Measurements from ENCODE around the gene NTHL1.

The NTHL1 gene

GRCh38 chr16:2019518-2019920 is 28.1 kb downstream of the NTHL1 start, which contains the start of gene NPW (continued):
- TF ChIP-seq MYNN (tag by site-specific recombination; IDR thresholded peaks at IDR 0.05; ENCODE audit: borderline replicate concordance) (no peak), ZNF19 (tag by site-specific recombination; IDR thresholded peaks at IDR 0.05; ENCODE audit: low read depth) (no peak), OSR2 (tag by site-specific recombination; IDR thresholded peaks at IDR 0.05) (no peak), MZF1 (tag by site-specific recombination; IDR thresholded peaks at IDR 0.05; ENCODE audit: borderline replicate concordance) (no peak), KLF1 (tag by site-specific recombination; IDR thresholded peaks at IDR 0.05) (0 out of 2 replicates have a peak, but pooled peaks have one; percentile 21), ZNF560 (tag by site-specific recombination; IDR thresholded peaks at IDR 0.05; ENCODE audit: borderline replicate concordance) (no peak), ZNF529 (tag by site-specific recombination; IDR thresholded peaks at IDR 0.05; ENCODE audit: insufficient replicate concordance) (no peak), ZNF239 (tag by site-specific recombination; IDR thresholded peaks at IDR 0.05) (no peak), SP2 (tag by site-specific recombination; IDR thresholded peaks at IDR 0.05) (peak; percentile 48), ZNF701 (tag by site-specific recombination; IDR thresholded peaks at IDR 0.05) (no peak), ZNF645 (tag by site-specific recombination; IDR thresholded peaks at IDR 0.05) (no peak), ZNF140 (tag by site-specific recombination; IDR thresholded peaks at IDR 0.05) (no peak), ZNF555 (tag by site-specific recombination; conservative IDR thresholded peaks at IDR 0.05) (no peak), ZIC2 (tag by site-specific recombination; IDR thresholded peaks at IDR 0.05) (no peak)
- TF ChIP-seq, protein P1, sequence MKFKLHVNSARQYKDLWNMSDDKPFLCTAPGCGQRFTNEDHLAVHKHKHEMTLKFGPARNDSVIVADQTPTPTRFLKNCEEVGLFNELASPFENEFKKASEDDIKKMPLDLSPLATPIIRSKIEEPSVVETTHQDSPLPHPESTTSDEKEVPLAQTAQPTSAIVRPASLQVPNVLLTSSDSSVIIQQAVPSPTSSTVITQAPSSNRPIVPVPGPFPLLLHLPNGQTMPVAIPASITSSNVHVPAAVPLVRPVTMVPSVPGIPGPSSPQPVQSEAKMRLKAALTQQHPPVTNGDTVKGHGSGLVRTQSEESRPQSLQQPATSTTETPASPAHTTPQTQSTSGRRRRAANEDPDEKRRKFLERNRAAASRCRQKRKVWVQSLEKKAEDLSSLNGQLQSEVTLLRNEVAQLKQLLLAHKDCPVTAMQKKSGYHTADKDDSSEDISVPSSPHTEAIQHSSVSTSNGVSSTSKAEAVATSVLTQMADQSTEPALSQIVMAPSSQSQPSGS (tag by site-specific recombination; IDR thresholded peaks at IDR 0.05; ENCODE audit: low read depth) = no peak

DNA sequence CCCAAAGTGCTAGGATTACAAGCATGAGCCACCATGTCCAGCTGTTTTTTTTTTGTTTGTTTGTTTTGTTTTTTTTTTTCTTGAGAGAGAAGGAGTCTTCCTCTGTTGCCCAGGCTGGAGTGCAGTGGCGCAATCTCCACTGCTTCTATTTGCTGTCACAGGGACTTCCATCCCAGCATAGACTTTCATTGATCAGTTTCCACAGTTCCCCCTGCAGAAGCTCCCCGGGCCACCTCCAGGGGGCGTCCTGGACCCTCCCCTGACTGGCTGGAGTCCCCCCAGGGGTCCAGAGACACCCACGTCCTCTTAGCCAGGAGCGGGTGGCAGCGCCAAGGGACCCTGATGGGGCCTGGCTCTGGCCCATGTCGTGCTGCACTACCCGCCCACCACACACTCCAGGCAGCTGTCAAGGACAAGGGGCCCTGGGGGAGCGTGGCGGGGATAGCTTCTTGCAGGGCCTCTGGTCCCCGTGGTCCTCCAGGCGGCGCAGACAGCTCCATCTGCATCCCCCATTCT is 31.2 kb downstream of the NTHL1 start:
- H3K27ac ChIP-seq (ENCODE audit: extremely low read depth, low read depth, low read length) = no peak overlapping the region
- TF ChIP-seq, protein P2, sequence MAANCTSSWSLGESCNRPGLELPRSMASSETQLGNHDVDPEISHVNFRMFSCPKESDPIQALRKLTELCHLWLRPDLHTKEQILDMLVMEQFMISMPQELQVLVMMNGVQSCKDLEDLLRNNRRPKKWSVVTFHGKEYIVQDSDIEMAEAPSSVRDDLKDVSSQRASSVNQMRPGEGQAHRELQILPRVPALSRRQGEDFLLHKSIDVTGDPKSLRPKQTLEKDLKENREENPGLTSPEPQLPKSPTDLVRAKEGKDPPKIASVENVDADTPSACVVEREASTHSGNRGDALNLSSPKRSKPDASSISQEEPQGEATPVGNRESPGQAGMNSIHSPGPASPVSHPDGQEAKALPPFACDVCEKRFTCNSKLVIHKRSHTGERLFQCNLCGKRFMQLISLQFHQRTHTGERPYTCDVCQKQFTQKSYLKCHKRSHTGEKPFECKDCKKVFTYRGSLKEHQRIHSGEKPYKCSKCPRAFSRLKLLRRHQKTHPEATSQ (tag by site-specific recombination; IDR thresholded peaks at IDR 0.05) = no peak
- TF ChIP-seq, protein P3, sequence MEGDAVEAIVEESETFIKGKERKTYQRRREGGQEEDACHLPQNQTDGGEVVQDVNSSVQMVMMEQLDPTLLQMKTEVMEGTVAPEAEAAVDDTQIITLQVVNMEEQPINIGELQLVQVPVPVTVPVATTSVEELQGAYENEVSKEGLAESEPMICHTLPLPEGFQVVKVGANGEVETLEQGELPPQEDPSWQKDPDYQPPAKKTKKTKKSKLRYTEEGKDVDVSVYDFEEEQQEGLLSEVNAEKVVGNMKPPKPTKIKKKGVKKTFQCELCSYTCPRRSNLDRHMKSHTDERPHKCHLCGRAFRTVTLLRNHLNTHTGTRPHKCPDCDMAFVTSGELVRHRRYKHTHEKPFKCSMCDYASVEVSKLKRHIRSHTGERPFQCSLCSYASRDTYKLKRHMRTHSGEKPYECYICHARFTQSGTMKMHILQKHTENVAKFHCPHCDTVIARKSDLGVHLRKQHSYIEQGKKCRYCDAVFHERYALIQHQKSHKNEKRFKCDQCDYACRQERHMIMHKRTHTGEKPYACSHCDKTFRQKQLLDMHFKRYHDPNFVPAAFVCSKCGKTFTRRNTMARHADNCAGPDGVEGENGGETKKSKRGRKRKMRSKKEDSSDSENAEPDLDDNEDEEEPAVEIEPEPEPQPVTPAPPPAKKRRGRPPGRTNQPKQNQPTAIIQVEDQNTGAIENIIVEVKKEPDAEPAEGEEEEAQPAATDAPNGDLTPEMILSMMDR (tag by site-specific recombination; IDR thresholded peaks at IDR 0.05) = peak; percentile 52
- TF ChIP-seq EGR2 (tag by site-specific recombination; IDR thresholded peaks at IDR 0.05; ENCODE audit: low read depth) (peak; percentile 67), ZFHX2 (tag by site-specific recombination; conservative IDR thresholded peaks at IDR 0.05) (peak; percentile 79), ZNF548 (tag by site-specific recombination; IDR thresholded peaks at IDR 0.05) (no peak), ZNF214 (tag by site-specific recombination; IDR thresholded peaks at IDR 0.05; ENCODE audit: borderline replicate concordance) (no peak), ZIC2 (tag by site-specific recombination; IDR thresholded peaks at IDR 0.05) (peak; percentile 63)
- TF ChIP-seq, protein P4, sequence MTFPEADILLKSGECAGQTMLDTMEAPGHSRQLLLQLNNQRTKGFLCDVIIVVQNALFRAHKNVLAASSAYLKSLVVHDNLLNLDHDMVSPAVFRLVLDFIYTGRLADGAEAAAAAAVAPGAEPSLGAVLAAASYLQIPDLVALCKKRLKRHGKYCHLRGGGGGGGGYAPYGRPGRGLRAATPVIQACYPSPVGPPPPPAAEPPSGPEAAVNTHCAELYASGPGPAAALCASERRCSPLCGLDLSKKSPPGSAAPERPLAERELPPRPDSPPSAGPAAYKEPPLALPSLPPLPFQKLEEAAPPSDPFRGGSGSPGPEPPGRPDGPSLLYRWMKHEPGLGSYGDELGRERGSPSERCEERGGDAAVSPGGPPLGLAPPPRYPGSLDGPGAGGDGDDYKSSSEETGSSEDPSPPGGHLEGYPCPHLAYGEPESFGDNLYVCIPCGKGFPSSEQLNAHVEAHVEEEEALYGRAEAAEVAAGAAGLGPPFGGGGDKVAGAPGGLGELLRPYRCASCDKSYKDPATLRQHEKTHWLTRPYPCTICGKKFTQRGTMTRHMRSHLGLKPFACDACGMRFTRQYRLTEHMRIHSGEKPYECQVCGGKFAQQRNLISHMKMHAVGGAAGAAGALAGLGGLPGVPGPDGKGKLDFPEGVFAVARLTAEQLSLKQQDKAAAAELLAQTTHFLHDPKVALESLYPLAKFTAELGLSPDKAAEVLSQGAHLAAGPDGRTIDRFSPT (tag by site-specific recombination; IDR thresholded peaks at IDR 0.05) = peak; percentile 59; the same call in 1 of the 2 replicates
- CTCF ChIA-PET = interaction anchor here (0.6 to 2.0 kb wide), 10 partner anchors 11 to 152 kb away, joined by 3 to 11 read pairs (median 3); partner anchors contain the start of genes NHERF2, NTHL1, TRAF7 and TSC2
- POLR2A ChIA-PET = interaction anchor here (0.5 to 2.4 kb wide), 4 partner anchors 11 to 139 kb away, joined by 3 to 20 read pairs (median 4); partner anchors contain the start of gene TRAF7
- no peak overlapping the region for H3K4me3 ChIP-seq (ENCODE audit: low read depth, low read length)
- no peaks in the 10 kb centered on the region for H3K36me3 ChIP-seq (ENCODE audit: control insufficient read depth in 2 of 2, insufficient read depth in 1 of 2, low read length in 2 of 2)
- H3K9me3 ChIP-seq (ENCODE audit: control insufficient read depth, insufficient read depth, low read depth, low read length) = no peaks in the 10 kb centered on the region
- peaks cover 6% of the 10 kb centered on the region for H3K4me1 ChIP-seq (ENCODE audit: control insufficient read depth, insufficient read depth, low read length)
